HepG2 (cell line): ENCODE measurements around the gene ZDHHC16. TPM values are rescaled to one million over a fixed set of nuclear protein-coding genes. Genes with fewer than 3 reads are reported as not detected.

ENCODE experiments used
- ATF7 ChIP-seq, 2 experiments: fragments of 450-650 bp in 1 of 2; sonication (generic) in 1 of 2; formaldehyde crosslinking in 1 of 2; IDR thresholded peaks; 2 replicates each; pipeline versions ENCODE4 v1.4.0 to v1.6.1; 2016 to 2020; ENCODE audit warnings: antibody characterized with exemption in 1 of 2, mild to moderate bottlenecking in 1 of 2, missing genetic modification reagents in 1 of 2
- DNMT1 ChIP-seq: sonication (generic); formaldehyde crosslinking; IDR thresholded peaks from 2 replicates; pipeline ENCODE4 v1.5.1; 2020; ENCODE audit warnings: mild to moderate bottlenecking, missing genetic modification reagents
- GZF1 ChIP-seq: sonication (generic); formaldehyde crosslinking; IDR thresholded peaks from 2 replicates; pipeline ENCODE4 v1.5.1; 2020; ENCODE audit warnings: mild to moderate bottlenecking, missing genetic modification reagents
- JUN ChIP-seq: sonication (generic); formaldehyde crosslinking; IDR thresholded peaks from 2 replicates; pipeline ENCODE4 v1.4.0; 2020; ENCODE audit warnings: mild to moderate bottlenecking, missing genetic modification reagents
- MED8 ChIP-seq: sonication (generic); formaldehyde crosslinking; IDR thresholded peaks from 2 replicates; pipeline ENCODE4 v1.8.1; 2023; ENCODE audit warnings: mild to moderate bottlenecking, missing genetic modification reagents; ENCODE audit not compliant: insufficient replicate concordance
- NFATC3 ChIP-seq: sonication (generic); formaldehyde crosslinking; IDR thresholded peaks from 2 replicates; pipeline ENCODE4 v1.5.1; 2020; ENCODE audit warnings: mild to moderate bottlenecking, missing genetic modification reagents
- PAX8 ChIP-seq: sonication (generic); formaldehyde crosslinking; IDR thresholded peaks from 2 replicates; pipeline ENCODE4 v1.8.0; 2022; ENCODE audit warnings: mild to moderate bottlenecking, missing genetic modification reagents, borderline replicate concordance
- SNAPC2 ChIP-seq: sonication (generic); formaldehyde crosslinking; IDR thresholded peaks from 2 replicates; pipeline ENCODE4 v1.8.1; 2022; ENCODE audit warnings: mild to moderate bottlenecking, missing genetic modification reagents
- THAP11 ChIP-seq: IDR thresholded peaks from 2 replicates; pipeline ENCODE4 v1.6.1; 2016; ENCODE audit warnings: missing biosample characterization, missing genetic modification reagents
- ZNF207 ChIP-seq: fragments of 450-650 bp; IDR thresholded peaks from 2 replicates; pipeline ENCODE4 v1.6.1; 2016; ENCODE audit warnings: antibody characterized with exemption, borderline replicate concordance
- ZNF263 ChIP-seq: sonication (generic); formaldehyde crosslinking; IDR thresholded peaks from 2 replicates; pipeline ENCODE4 v1.4.0; 2020; ENCODE audit warnings: missing genetic modification reagents
- ZNF264 ChIP-seq: sonication (generic); formaldehyde crosslinking; IDR thresholded peaks from 2 replicates; pipeline ENCODE4 v1.4.0; 2020; ENCODE audit warnings: missing genetic modification reagents
- ZNF367 ChIP-seq: sonication (generic); formaldehyde crosslinking; IDR thresholded peaks from 2 replicates; pipeline ENCODE4 v1.4.0; 2020; ENCODE audit warnings: missing genetic modification reagents, borderline replicate concordance
- ZNF816 ChIP-seq: sonication (generic); formaldehyde crosslinking; IDR thresholded peaks from 2 replicates; pipeline ENCODE4 v1.8.0; 2022; ENCODE audit warnings: missing genetic modification reagents, mild to moderate bottlenecking, borderline replicate concordance
- polyA plus RNA-seq, 8 experiments: library from polyadenylated mRNA; depleted of rRNA in 3 of 8; stranded (reverse) in 7 of 8; unstranded in 1 of 8; fragments of >200 nt; fragmentation: Illumina TruSeq in 4 of 8; extraction: Trizol in 4 of 8; gene quantifications; 2 replicates each; pipeline versions ENCODE4 v1.2.1 to v1.2.3, GENCODE V29; 2011 to 2016; ENCODE audit warnings: low read depth in 4 of 8, missing spikeins in 1 of 8, mixed read lengths in 1 of 8; ENCODE audit not compliant: insufficient read depth in 1 of 8
- total RNA-seq, 5 experiments: library from RNA; depleted of rRNA; stranded (reverse); fragments of >200 nt; fragmentation: Illumina TruSeq; extraction: Trizol; gene quantifications; 2 replicates each; pipeline ENCODE4 v1.2.3, GENCODE V29; 2016; ENCODE audit warnings: low read depth in 1 of 5
- TF ChIP-seq, protein P1 (sequence below): sonication (generic); formaldehyde crosslinking; IDR thresholded peaks from 2 replicates; pipeline ENCODE4 v1.4.0; 2020; ENCODE audit warnings: mild to moderate bottlenecking, missing genetic modification reagents, borderline replicate concordance
- TF ChIP-seq, protein P2 (sequence below): sonication (generic); formaldehyde crosslinking; IDR thresholded peaks from 2 replicates; pipeline ENCODE4 v1.5.0; 2020; ENCODE audit warnings: mild to moderate bottlenecking, missing genetic modification reagents
- TF ChIP-seq, protein P3 (sequence below): sonication (generic); formaldehyde crosslinking; IDR thresholded peaks from 2 replicates; pipeline ENCODE4 v1.8.0; 2022; ENCODE audit warnings: mild to moderate bottlenecking, missing genetic modification reagents
- TF ChIP-seq, protein P4 (sequence below): sonication (generic); formaldehyde crosslinking; IDR thresholded peaks from 2 replicates; pipeline ENCODE4 v1.4.0; 2020; ENCODE audit warnings: mild to moderate bottlenecking, missing genetic modification reagents

Gene ZDHHC16
- total and polyA plus RNA-seq, 2 of the 13 experiments (the other 11 are each of a cell fraction or from before 2014, with no cell fraction given) = 40.8 to 41.8 TPM

DNA sequence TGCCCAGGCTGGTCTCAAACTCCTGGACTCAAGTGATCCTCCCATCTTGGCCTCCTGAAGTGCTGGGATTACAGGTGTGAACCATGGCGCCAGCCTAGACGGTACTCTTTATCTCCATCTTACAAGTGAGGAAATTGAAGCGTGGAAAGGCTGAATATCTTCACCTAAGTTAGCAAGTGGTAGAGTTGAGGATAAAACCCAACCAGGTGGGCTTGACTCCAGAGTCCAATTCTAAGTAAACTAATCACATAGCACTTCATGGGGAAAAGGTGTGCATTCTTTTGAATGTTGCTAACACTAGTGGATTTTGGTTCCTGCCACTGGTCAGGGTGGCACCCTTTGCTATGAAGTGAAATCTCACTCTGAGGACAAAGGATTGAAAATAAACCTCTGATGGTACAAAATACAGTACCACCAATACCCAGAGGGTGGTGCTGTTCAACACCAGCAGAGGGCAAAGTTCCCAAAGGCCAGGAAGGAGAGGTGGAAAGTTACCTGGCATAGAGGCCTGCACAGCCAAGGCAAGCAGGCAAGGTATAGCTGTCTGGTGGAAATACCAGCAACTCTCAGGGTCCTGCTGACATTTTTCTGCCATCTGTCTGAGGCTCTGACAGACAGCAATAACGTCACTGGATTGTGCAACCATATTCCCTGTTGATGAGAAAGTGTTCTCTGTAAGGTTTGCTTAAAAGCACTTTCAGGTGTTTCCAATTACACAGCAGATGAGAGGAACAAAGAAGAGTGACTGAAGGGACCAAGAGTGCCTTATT is 17.6 kb downstream of the ZDHHC16 start (continued):
- no peak for TF ChIP-seq SNAPC2 (CRISPR knock-in tag)
- no peak for TF ChIP-seq ZNF367 (CRISPR knock-in tag)
- 0 out of 2 replicates have a peak, but pooled peaks have one; percentile 28 for TF ChIP-seq ZNF264 (CRISPR knock-in tag)
- no peak for TF ChIP-seq NFATC3 (CRISPR knock-in tag)
- TF ChIP-seq GZF1 (CRISPR knock-in tag) = no peak
- TF ChIP-seq ZNF816 (CRISPR knock-in tag) = no peak
- TF ChIP-seq, protein P1, sequence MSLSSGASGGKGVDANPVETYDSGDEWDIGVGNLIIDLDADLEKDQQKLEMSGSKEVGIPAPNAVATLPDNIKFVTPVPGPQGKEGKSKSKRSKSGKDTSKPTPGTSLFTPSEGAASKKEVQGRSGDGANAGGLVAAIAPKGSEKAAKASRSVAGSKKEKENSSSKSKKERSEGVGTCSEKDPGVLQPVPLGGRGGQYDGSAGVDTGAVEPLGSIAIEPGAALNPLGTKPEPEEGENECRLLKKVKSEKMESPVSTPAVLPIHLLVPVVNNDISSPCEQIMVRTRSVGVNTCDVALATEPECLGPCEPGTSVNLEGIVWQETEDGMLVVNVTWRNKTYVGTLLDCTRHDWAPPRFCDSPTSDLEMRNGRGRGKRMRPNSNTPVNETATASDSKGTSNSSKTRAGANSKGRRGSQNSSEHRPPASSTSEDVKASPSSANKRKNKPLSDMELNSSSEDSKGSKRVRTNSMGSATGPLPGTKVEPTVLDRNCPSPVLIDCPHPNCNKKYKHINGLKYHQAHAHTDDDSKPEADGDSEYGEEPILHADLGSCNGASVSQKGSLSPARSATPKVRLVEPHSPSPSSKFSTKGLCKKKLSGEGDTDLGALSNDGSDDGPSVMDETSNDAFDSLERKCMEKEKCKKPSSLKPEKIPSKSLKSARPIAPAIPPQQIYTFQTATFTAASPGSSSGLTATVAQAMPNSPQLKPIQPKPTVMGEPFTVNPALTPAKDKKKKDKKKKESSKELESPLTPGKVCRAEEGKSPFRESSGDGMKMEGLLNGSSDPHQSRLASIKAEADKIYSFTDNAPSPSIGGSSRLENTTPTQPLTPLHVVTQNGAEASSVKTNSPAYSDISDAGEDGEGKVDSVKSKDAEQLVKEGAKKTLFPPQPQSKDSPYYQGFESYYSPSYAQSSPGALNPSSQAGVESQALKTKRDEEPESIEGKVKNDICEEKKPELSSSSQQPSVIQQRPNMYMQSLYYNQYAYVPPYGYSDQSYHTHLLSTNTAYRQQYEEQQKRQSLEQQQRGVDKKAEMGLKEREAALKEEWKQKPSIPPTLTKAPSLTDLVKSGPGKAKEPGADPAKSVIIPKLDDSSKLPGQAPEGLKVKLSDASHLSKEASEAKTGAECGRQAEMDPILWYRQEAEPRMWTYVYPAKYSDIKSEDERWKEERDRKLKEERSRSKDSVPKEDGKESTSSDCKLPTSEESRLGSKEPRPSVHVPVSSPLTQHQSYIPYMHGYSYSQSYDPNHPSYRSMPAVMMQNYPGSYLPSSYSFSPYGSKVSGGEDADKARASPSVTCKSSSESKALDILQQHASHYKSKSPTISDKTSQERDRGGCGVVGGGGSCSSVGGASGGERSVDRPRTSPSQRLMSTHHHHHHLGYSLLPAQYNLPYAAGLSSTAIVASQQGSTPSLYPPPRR (CRISPR knock-in tag) = no peak
- TF ChIP-seq JUN (CRISPR knock-in tag) = no peak
- TF ChIP-seq PAX8 = no peak
- TF ChIP-seq DNMT1 (CRISPR knock-in tag) = no peak
- TF ChIP-seq, protein P2, sequence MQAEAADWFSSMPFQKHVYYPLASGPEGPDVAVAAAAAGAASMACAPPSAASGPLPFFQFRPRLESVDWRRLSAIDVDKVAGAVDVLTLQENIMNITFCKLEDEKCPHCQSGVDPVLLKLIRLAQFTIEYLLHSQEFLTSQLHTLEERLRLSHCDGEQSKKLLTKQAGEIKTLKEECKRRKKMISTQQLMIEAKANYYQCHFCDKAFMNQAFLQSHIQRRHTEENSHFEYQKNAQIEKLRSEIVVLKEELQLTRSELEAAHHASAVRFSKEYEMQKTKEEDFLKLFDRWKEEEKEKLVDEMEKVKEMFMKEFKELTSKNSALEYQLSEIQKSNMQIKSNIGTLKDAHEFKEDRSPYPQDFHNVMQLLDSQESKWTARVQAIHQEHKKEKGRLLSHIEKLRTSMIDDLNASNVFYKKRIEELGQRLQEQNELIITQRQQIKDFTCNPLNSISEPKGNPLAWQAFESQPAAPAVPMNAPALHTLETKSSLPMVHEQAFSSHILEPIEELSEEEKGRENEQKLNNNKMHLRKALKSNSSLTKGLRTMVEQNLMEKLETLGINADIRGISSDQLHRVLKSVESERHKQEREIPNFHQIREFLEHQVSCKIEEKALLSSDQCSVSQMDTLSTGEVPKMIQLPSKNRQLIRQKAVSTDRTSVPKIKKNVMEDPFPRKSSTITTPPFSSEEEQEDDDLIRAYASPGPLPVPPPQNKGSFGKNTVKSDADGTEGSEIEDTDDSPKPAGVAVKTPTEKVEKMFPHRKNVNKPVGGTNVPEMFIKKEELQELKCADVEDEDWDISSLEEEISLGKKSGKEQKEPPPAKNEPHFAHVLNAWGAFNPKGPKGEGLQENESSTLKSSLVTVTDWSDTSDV = no peak
- TF ChIP-seq MED8 (CRISPR knock-in tag) = no peak
- TF ChIP-seq, protein P3, sequence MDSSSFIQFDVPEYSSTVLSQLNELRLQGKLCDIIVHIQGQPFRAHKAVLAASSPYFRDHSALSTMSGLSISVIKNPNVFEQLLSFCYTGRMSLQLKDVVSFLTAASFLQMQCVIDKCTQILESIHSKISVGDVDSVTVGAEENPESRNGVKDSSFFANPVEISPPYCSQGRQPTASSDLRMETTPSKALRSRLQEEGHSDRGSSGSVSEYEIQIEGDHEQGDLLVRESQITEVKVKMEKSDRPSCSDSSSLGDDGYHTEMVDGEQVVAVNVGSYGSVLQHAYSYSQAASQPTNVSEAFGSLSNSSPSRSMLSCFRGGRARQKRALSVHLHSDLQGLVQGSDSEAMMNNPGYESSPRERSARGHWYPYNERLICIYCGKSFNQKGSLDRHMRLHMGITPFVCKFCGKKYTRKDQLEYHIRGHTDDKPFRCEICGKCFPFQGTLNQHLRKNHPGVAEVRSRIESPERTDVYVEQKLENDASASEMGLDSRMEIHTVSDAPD (CRISPR knock-in tag) = 0 out of 2 replicates have a peak, but pooled peaks have one; percentile 46
- peak; percentile 38; the same call in 1 of the 2 replicates for TF ChIP-seq ATF7 (IDR thresholded peaks at IDR 0.05)
- no peak for TF ChIP-seq ATF7 (CRISPR knock-in tag; IDR thresholded peaks at IDR 0.05)
- TF ChIP-seq ZNF207 = no peak
- peak; percentile 57 for TF ChIP-seq THAP11
- no peak for TF ChIP-seq ZNF263 (CRISPR knock-in tag)
- TF ChIP-seq, protein P4, sequence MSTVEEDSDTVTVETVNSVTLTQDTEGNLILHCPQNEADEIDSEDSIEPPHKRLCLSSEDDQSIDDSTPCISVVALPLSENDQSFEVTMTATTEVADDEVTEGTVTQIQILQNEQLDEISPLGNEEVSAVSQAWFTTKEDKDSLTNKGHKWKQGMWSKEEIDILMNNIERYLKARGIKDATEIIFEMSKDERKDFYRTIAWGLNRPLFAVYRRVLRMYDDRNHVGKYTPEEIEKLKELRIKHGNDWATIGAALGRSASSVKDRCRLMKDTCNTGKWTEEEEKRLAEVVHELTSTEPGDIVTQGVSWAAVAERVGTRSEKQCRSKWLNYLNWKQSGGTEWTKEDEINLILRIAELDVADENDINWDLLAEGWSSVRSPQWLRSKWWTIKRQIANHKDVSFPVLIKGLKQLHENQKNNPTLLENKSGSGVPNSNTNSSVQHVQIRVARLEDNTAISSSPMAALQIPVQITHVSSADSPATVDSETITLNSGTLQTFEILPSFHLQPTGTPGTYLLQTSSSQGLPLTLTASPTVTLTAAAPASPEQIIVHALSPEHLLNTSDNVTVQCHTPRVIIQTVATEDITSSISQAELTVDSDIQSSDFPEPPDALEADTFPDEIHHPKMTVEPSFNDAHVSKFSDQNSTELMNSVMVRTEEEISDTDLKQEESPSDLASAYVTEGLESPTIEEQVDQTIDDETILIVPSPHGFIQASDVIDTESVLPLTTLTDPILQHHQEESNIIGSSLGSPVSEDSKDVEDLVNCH (CRISPR knock-in tag) = no peak
